Measurements from ENCODE around the gene EPHA4.

Gene EPHA4

DNA sequence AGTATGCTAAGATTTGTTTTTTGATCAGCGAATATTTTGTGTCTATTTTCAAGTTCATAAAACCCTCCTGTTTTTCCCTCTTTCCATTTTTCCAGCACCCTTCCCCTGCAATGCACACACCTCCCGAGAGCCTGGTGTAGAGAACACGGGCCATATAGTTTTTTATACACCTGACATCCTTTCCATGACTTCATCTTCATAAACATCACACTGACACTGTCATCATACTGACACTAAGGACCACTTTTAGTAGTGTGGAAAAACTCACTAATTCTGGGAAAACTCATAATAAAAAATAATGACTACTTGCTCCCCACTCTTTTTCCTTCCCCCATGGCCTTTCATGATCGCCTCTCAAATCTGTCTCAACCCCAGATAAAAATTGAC lies 70.2 kb downstream of the EPHA4 start:
- DNase-seq, result no peak

DNA sequence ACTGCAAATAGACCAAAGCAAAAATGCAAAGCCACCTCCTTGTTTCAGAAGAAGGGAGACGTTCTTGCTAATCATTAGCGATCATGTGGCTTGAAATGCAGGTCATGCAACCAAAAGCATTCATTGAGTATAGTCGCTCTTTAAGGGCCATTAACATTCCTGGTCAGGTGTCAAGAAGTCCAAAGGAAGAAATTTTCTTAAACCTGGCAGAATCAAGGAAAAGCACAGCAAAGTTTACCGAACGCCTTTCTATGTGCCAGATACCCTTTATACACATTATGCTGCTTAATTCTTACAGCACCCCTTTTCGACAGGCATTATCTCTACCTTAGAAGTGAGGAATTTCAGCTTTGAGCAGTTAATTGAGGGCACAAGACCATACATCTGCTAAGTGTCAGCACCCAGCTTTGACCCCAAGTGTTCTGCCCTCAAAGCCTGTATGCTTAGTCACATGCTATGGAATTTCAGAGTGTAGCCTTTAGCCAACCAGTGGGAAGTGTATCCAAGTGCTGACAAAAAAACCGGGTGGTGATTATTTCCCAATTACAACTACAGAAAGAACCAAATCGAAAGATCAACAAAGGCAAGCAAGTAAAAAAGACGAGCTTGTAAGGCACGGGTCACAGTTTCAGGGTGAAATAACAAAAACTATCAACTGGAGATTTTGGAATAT lies 70.8 kb downstream of the EPHA4 start:
- DNase-seq, result no peak

DNA sequence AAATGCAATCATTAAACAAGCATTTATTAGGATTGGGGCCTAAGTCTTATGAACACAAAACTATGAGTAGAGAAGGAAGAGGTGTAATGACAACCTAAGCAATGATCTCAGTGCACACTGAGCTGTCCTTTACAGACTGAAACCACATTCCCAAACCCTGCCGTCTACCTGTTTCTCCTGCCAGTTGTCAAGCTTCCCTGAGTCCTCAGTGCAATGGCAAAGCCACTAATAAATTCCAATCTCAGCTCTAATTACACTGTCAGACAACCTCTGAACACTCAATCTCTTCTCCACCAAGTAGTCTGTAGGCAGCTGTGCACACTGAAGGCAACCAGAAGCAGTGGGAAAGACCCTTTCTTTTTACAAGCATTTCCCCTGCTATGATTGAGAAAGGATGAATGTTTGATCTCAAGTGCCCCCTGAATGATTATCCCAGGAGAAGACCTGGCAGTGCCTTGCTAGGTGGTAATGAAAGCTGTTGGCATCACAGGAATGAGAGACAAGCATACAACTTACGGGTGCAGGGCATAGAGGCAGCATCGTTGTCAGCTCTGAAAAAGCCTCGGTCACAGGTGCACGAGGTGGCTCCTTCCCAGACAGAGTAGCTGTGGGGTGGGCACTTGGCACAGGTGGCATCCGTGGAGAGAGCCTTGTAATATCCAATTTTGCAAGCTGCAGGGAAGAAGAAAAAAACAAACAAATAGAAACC lies 71.4 kb downstream of the EPHA4 start:
- DNase-seq, result no peak

DNA sequence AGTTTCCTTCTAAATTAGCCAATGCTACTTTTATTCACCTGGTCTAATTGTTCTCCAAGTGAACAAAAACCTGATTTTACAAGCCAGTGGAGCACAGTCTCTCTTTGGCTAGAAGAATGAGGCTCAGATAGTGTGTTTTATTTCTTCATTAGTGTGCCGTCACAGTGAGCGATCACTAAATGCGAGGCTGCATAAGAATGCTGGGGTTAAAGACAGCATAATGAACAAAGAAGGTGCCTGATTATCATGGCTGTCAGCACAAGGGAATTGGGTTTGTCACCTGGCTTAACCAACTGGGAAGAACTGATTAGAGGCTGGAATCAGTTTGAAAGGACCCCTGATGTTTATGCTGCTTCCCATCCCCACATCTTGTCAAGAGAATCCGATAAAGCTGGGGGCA lies 76.4 kb downstream of the EPHA4 start:
- peak; percentile 63 for DNase-seq

DNA sequence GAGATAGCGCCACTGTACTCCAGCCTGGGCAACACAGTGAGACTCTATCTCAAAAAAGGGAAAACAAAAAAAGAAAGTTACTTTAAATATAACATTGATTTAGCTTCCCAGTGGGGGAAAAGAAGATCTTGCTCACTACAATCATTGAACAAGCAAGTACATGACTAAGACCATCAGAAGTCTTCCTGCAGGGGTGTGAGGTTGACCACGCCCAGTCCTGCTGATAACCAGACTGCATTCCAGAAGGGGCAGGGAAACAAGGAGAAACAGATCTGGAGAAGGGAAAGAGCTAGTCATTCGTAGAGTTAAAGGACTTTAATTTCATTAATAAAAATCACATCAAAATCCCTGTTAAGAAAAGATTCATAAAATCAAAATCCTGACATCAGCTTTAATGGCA lies 77.5 kb downstream of the EPHA4 start:
- DNase-seq, result no peak

DNA sequence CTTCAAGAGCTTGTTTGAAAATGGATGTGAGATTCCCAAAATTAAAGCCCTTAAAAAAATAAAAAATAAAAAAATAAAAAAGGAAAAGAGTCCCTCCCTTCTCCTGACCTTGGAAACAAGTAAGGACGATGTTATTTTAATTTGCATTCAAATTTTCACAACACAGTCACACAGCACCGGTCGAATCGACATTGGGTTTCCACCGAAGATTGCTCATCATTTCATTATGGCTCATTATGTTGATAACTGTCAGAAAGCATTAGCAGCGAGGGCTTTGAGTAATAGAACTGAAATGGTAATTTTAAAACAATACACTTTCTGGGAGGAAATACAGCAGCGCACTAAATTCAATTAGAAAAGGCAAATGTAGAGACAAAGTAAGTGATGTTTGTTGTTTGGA lies 78.7 kb downstream of the EPHA4 start:
- peak; percentile 86 for DNase-seq

DNA sequence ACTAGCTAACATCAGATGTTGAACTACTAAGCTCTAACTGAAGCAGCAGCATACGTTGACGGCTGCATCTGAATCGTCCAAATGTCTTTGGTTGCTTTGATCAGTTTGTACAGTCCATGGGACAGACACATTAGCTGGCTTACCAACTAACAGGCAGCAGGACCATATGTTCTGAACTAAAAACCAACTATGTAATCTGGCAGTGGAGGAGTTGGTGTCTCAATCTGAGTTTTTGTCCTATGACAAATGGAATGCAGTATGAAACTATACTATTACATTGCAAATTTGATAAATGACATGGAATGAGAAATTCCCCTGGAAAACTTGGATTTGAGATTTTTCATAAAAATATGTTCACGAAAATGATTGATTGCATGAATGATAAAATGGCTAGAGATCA lies 79.5 kb downstream of the EPHA4 start:
- no peak for DNase-seq

DNA sequence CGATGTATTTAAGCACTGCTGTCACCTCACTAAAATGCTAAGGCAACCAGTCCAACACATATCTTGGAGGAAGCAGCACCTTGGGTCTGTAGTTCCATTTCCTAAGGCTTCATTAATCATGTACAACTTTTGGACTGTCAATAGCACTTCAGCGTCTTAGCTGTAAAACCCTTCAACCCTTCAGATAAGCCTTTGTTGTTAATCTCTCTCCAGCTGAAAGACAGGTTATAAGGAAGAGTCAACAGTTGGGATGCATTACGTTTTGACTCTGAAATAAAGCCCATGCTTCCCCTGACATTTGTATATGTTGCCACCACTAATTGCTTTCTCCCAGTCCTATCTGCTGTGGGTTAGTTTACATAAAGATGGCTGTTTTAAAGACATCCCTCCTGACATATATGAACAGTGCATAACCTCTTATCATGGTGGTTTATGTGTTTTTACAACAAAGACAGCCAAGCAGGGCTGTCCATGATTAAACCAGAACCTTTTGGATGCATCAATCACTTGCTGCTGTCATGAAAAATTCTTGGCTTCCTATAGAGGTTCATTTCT lies 81.5 kb downstream of the EPHA4 start:
- DNase-seq, result no peak

DNA sequence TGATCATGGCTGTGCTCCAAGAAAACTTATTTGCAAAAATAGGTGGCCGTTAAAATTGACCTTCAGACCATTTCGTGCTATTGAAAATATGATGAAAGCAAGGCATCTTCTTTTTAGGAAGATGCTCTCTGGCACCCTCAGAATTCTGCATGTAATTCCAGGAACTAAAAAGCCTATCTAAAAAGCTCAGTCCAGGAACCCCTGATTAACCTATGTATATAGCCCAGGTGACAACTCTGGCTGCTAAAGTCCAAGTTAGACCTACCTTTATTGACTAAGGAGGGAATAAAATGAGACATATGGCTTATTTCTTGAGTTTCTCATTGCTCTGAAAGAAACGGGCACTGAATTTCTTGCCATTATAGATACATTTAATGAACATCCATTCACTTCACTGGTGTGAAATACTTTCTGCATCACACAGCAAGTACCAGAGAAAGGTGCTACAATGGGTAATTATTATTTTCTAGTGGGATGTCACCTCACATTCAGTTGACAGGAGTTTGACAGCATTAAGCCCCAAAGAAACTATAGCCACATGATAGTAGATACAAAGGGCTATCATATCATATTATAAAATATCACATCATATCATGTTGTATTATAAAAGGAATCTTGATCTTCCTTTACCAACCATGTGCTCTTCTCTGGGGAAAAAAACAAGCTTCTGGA lies 83.8 kb downstream of the EPHA4 start:
- no peak for DNase-seq

DNA sequence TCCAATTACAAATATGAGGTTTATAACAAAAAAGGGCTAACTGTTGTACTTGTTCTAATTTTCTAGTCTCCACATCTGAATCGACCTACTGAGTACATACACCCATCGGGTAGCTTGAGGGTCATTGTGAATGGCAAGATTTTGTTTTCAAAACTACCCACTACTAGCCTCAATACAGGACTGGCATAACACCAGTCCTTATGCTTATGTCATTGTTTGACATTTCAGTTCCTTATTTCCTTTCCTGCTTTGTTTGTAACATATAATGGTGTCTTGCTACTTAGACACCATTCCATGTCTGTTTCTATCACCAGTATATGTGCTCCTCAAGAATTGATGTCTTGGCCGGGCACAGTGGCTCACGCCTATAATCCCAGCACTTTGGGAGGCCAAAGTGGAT lies 86.0 kb downstream of the EPHA4 start:
- no peak for DNase-seq

DNA sequence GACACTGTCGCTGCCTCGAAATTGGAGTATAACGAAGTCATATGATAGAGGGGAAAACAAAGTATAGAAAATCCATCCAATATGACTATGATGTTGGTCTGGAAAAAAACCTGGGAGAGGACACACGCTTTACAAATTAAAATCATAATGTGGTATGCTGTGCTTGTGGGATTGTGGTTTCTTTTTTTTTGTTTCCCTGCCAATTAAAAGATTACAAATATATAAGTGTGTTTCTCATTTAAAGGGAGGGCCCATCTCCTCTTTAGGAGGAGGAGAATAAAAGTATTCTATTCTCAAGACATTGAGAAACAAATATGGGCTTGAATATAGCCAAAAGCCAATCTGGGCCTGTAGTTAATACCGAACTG lies 86.6 kb downstream of the EPHA4 start:
- DNase-seq, result no peak

DNA sequence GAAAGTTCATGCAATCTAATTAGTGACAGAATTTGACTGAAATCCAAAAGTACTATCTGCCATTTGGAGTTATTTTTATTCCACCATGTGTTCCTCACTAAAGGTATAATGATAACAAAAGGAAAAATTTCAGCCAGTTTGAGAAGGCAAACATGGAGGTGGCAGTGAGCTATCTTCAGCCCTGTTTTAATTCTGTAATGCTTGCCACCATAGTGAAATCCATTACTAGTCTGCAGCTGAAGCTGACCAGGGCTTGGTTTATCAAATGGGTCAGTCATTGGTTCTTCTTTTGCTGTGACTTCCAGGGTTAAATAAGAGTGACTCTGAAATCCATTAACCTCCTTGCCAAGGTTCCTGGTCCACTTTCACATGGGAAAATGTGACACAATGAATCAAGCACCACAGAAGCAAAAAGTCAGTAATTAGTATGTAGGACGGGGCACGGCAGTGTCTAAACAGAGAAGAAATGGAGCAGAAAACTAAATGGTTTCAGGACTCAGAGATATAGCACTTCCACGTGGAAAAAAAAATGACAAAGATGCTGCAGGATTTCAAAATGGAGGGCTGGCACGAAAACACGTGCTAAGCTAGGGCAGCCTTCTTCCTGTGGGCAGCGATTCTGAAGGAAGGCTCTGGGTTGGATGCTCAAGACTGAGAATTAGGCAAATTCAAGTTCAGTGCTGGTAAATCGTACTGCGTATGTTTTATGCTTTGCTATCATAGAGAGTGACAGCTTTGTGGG lies 87.2 kb downstream of the EPHA4 start:
- peak; percentile 67 for DNase-seq

DNA sequence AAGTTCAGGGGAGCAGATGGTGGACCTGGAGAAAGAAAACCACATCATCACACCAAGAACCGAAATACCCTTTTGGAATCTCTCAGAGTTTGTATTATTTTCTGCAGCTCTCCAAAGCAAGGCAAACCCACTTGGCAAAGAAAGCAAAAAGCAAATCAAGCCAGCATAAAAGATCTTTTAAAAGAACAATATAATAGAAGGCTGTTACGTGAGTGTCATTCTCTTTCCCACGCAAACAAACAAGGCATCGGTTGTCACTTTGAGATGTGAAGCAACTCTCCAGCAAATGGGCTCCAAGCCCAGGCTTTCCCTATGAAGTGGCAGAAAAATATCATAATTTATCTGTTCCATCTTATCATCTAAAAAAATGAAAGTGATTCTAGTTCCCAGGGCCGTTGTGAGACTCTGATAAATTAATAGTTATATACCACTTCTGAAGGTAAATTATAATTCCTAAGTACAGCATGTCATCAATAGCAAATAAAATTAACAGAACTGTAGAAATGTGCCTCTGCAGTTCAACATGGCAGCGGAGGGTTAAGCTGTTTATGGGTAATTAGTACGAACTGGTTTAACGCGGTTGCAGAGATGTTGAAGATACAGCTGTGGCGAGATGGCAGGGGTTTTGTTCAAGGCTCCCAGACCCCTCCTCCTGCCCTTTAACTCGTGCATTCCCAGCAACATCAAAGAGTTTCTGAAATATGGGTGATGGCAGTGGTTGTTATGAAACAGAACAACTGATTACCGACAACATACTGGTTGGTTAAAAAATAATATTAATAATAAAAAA lies 89.2 kb downstream of the EPHA4 start:
- no peak for DNase-seq

DNA sequence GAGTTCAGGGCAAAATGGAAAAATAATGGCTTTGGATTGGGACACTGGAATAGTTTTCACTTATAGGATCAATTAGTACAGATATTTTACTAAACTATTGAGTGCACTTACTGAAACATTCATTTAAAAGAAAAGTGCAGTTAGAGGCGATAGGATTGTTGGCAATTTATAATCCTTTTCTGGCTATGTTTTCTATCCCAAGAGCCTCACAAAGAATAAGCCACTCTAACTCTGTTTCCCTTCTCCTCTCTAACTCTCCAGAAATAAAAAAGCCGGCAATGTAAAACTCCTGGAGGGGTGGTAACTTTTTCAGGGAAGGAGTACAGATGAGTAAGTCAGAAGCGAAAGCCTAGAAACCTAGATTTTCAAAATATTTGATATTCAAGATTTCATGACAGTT lies 91.3 kb downstream of the EPHA4 start:
- no peak for DNase-seq

DNA sequence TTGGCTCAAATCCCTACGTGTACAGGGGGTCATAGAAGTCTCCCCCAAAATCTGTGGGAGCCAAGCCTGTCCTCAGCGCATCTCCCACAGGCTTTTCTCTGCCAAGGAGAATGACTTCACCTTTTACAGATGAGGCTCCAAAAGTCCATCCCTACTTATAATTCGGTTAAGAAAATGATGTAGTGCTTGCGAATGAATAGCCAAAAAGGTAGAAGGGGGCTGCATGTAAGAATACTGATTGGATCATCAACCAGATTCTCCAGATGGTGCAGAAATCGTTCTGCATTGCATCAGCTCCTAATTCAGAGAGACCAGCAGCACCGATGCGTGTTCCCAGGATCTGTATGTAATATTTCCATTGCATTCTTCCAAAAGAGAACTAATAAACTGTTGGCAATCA lies 91.9 kb downstream of the EPHA4 start:
- no peak for DNase-seq

DNA sequence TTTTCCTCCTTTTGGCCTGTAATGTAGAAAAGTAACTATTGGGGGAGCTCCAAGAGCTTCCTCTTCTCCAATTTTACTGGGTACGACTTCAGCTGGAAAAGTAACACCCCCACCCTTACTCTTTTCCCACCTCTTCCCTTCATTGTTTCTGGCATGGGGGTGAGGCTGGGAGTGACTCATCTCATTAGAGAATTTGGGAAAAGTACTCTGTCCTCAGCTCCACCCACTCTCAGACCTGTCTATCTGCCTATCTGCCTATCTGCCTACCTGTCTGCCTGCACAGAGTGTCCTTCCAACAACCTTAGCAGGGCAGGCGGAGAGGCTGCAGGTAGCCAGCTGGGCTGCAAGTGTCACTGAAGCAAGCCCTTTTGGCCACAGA lies 93.6 kb downstream of the EPHA4 start:
- DNase-seq, result no peak

DNA sequence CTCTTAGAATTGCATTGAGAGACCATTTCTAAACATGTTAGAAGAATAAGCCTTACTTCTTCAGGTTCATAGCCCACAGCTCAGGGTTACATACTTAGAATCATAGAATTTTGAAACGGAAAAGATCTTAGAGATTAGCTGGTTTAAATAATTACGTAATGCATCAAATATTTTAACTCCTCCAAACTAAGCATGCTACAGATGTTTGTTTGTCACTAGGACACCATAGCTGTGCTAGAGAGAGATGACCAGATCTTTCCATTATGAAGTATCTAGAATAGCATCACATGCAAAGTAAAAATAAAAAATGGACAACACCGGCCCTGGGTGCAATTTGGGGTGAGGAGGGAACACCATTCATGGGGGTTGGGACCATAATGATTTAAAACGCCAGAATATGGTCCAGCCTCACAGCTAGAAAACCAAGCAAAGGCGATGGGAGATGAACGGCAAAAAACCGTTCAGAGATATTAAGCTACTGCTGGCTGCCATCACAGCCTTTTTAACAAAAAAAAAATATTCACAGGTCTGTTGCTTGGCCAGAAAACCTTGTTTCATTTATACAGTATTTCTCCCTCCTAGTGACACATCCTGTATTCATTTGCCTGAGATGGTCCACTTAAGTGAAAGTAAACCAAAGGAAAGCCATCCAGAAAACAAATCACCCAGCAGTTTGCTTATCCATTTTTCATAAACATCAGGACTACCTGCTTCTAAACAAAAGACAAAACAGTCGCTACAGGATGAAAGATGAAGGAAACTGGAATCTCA lies 94.2 kb downstream of the EPHA4 start:
- no peak for DNase-seq

DNA sequence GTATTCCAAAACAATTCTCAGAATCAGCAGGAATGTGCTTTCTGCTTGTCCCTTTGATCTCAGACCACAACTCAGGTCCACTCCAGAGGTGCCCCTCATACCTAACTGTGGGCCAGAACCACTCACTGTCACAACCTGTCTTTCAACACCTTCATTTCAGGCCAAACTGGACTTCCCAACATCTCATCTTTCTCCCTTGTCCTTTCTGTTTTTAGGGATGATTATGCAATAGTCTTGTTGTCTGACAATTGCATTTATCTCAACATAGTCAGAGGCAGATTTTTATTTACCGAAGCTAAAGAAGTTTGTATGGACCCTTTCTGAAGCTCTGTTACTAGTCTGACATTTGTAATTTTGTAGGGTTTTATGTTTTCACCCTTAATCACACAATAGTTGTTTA lies 95.9 kb downstream of the EPHA4 start:
- DNase-seq, result no peak

DNA sequence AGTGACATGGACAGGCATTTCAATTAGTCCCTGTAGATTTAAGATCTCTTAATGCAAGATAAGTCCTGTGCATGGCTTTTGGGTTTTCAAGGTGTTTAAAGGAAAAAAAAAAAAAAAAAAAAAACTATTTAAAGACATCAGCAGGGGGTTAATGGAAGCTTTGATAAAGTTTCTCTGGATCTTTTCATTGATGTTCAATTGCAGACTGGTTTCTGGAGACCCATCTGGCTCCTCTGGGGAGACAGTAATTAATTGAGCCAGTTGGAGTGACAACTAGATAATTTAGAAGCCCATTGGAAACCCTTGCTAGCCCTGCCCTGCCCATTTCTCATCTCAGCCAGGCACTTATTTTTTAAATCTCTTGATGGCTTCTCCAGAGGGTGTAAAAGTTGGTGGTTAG lies 98.7 kb downstream of the EPHA4 start:
- no peak for DNase-seq

DNA sequence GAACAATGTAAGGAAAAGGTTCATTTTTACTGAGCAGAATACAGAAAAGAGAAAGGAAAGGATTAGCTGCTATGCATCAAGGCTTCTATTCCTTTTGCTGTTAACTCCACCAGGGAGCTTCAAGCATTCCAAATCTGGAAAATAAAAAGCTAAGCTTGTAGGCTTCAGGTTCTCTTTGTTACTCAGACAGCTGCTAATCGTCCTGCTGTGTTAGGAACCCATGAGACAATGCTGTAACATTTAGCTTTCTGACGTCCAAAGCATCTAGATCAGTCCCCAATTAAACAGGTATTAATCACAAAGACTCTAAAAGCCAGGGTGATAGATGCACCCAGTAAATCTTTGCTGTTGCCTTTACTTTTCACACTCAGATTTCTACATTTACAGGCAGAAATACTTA lies 103.8 kb downstream of the EPHA4 start:
- DNase-seq, result no peak

DNA sequence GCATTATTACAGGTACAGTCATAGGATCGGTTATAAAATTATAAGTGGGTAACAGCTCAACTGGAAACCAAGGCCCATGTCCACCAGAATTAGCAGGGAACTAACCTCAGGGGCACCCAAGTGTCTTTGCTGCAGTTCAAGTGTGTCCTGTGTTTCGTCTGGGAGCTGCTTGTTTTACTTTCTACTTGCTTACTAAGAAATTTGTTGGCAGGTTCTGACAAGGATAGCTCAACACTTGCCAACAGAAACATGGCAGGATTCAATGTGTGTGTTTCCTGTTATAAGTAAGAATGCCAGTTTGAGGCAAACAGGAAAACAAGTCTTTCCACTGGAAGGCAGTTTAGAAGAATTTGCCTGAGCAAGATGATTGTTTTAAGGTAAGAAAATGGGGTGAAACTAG lies 104.5 kb downstream of the EPHA4 start:
- DNase-seq, result no peak

DNA sequence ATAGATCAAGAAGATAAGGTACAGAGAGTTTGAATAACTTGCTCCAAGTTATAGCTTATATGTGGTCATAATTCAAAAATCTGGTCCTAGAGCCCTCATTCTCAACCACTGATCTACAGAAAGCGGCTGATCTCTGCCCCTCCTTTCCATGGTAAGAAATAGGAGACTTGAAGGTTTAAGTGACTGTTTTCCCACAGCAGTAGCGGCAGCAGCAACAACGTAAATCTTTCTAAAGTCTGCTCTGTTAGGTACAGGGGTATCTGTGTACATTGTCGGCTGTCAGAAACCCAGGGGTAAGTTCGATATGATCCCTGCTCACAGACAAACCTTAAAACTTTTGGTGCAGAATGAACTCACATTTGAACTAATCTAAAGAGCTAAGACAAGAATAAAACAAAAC lies 105.4 kb downstream of the EPHA4 start:
- DNase-seq, result no peak

Measured in eye (tissue), 1 donor.